Suppressor macrophage treated with lipopolysaccharide for 1 hour (primary cell): ENCODE results near the gene PRDM9.
A peak's percentile ranks its signal among the peaks of the same experiment; 100 is the strongest.
"Not testable (repeated sequence)": the region's sequence is repeated elsewhere in the genome, so short reads cannot be mapped to it uniquely, and the experiment has no call there.

Experiments used
- DNase-seq, 3 donors: peaks; one replicate each; pipeline ENCODE4 v3.0.0-alpha.2; 2020 to 2022

Gene PRDM9

GRCh38 chr5:23507278-23507685, at the start of gene PRDM9:
Gene PRDM9, plus strand, starts transcription at chr5:23507609. Its CDS starts 1,425 bp downstream, at chr5:23509034.
- DNase-seq, result peak; percentile 19 to 31 (median 20)

GRCh38 chr5:23457780-23458179, 49.6 kb upstream of the PRDM9 start:
- no peak for DNase-seq

GRCh38 chr5:23459214-23459613, 48.2 kb upstream of the PRDM9 start:
- no peak for DNase-seq

GRCh38 chr5:23461576-23461975, 45.8 kb upstream of the PRDM9 start:
- DNase-seq, result no peak

GRCh38 chr5:23466401-23466912, 41.0 kb upstream of the PRDM9 start:
- no peak for DNase-seq

- no peak for DNase-seq
These were observed 38.8 kb upstream of the PRDM9 start for GRCh38 chr5:23468658-23469057.

- no peak for DNase-seq
These were observed 33.5 kb upstream of the PRDM9 start for GRCh38 chr5:23473915-23474314.

- DNase-seq, result no peak
These were observed 33.1 kb upstream of the PRDM9 start for GRCh38 chr5:23474315-23474714.

- DNase-seq, result no peak
These were observed 30.8 kb upstream of the PRDM9 start for GRCh38 chr5:23476580-23476979.

GRCh38 chr5:23482642-23483041, 24.8 kb upstream of the PRDM9 start:
- no peak for DNase-seq

- no peak for DNase-seq
These were observed 24.3 kb upstream of the PRDM9 start for GRCh38 chr5:23483090-23483489.

GRCh38 chr5:23484096-23484495, 23.3 kb upstream of the PRDM9 start:
- no peak for DNase-seq

GRCh38 chr5:23486227-23486626, 21.2 kb upstream of the PRDM9 start:
- DNase-seq, result not testable (repeated sequence)

- DNase-seq, result no peak
These were observed 16.4 kb upstream of the PRDM9 start for GRCh38 chr5:23490993-23491392.

GRCh38 chr5:23494558-23494957, 12.9 kb upstream of the PRDM9 start:
- no peak for DNase-seq

- no peak for DNase-seq
These were observed 10.8 kb upstream of the PRDM9 start for GRCh38 chr5:23496576-23496975.

- DNase-seq, result no peak
These were observed 826 bp upstream of the PRDM9 start for GRCh38 chr5:23506329-23507236.

- not testable (repeated sequence) for DNase-seq
These were observed 3.0 kb downstream of the PRDM9 start for GRCh38 chr5:23510434-23510833.

- DNase-seq, result no peak
These were observed 15.1 kb downstream of the PRDM9 start for GRCh38 chr5:23522553-23522952.

- no peak for DNase-seq
These were observed 15.6 kb downstream of the PRDM9 start for GRCh38 chr5:23523031-23523430.

GRCh38 chr5:23523998-23524397, 16.6 kb downstream of the PRDM9 start:
- DNase-seq, result no peak

GRCh38 chr5:23525751-23526150, 18.3 kb downstream of the PRDM9 start:
- no peak for DNase-seq

- DNase-seq, result not testable (repeated sequence)
These were observed 19.2 kb downstream of the PRDM9 start for GRCh38 chr5:23526616-23527015.

GRCh38 chr5:23527216-23527920, 20.0 kb downstream of the PRDM9 start:
- DNase-seq, result not testable (repeated sequence)
